Trophoblast cell (in vitro differentiated cells and primary cell): ENCODE results near the gene RAPGEF1.

ENCODE experiments used
- DNase-seq, 2 donors: peaks; one replicate each; pipeline ENCODE4 v3.0.0-alpha.2; 2016
- H2AFZ ChIP-seq: 2 replicates; pipeline ENCODE4 v1.6.1; 2013; ENCODE audit warnings: low read length, moderate library complexity, mild to moderate bottlenecking; ENCODE audit not compliant: insufficient read depth, poor library complexity
- H2AK5ac ChIP-seq: 2 replicates; pipeline ENCODE4 v1.6.1; 2013; ENCODE audit warnings: mild to moderate bottlenecking, low read length
- H2BK120ac ChIP-seq: 2 replicates; pipeline ENCODE4 v1.6.1; 2013; ENCODE audit warnings: low read length, mild to moderate bottlenecking, moderate library complexity; ENCODE audit not compliant: insufficient read depth, poor library complexity
- H2BK12ac ChIP-seq: 2 replicates; pipeline ENCODE4 v1.6.1; 2013; ENCODE audit warnings: mild to moderate bottlenecking, low read length, moderate library complexity
- H2BK5ac ChIP-seq: 2 replicates; pipeline ENCODE4 v1.6.1; 2013; ENCODE audit warnings: low read length, low read depth, moderate library complexity, mild to moderate bottlenecking; ENCODE audit not compliant: poor library complexity
- H3K14ac ChIP-seq: 2 replicates; pipeline ENCODE4 v1.6.1; 2013; ENCODE audit warnings: mild to moderate bottlenecking, low read length
- H3K18ac ChIP-seq: 2 replicates; pipeline ENCODE4 v1.6.1; 2013; ENCODE audit warnings: mild to moderate bottlenecking, low read length
- H3K23ac ChIP-seq: 2 replicates; pipeline ENCODE4 v1.6.1; 2013; ENCODE audit warnings: low read length
- H3K27ac ChIP-seq: 2 replicates; pipeline ENCODE4 v1.5.1; 2013; ENCODE audit warnings: low read depth, mild to moderate bottlenecking, inconsistent platforms, low read length, moderate library complexity
- H3K27me3 ChIP-seq: 2 replicates; pipeline ENCODE4 v1.6.1; 2013; ENCODE audit warnings: inconsistent platforms, mild to moderate bottlenecking, low read length, moderate library complexity; ENCODE audit not compliant: insufficient read depth
- H3K36me3 ChIP-seq, 2 experiments: 1 replicate in 1 of 2; 2 replicates in 1 of 2; pipeline ENCODE4 v1.6.1; 2013; ENCODE audit warnings: low read length in 2 of 2, mild to moderate bottlenecking in 2 of 2, moderate library complexity in 1 of 2; ENCODE audit not compliant: insufficient read depth in 2 of 2, control insufficient read depth in 1 of 2
- H3K4ac ChIP-seq: 2 replicates; pipeline ENCODE4 v1.6.1; 2013; ENCODE audit warnings: low read depth, mild to moderate bottlenecking, low read length, moderate library complexity
- H3K4me1 ChIP-seq, 2 experiments: 1 replicate in 1 of 2; 2 replicates in 1 of 2; pipeline ENCODE4 v1.6.1; 2013; ENCODE audit warnings: low read length in 2 of 2, mild to moderate bottlenecking in 2 of 2, moderate library complexity in 1 of 2; ENCODE audit not compliant: insufficient read depth in 2 of 2, control insufficient read depth in 1 of 2
- H3K4me2 ChIP-seq: 2 replicates; pipeline ENCODE4 v1.6.1; 2013; ENCODE audit warnings: inconsistent platforms, mild to moderate bottlenecking, low read length, moderate library complexity
- H3K4me3 ChIP-seq: 2 replicates; pipeline ENCODE4 v1.5.1; 2013; ENCODE audit warnings: mild to moderate bottlenecking, low read depth, low read length, inconsistent platforms
- H3K79me1 ChIP-seq: one replicate; pipeline ENCODE4 v1.6.1; 2013; ENCODE audit warnings: low read length
- H3K79me2 ChIP-seq: 2 replicates; pipeline ENCODE4 v1.6.1; 2013; ENCODE audit warnings: low read length, mild to moderate bottlenecking; ENCODE audit not compliant: control insufficient read depth, insufficient read depth, poor library complexity
- H3K9ac ChIP-seq: 2 replicates; pipeline ENCODE4 v1.6.1; 2013; ENCODE audit warnings: mild to moderate bottlenecking, low read length
- H3K9me3 ChIP-seq: 2 replicates; pipeline ENCODE4 v1.6.1; 2013; ENCODE audit warnings: low read depth, mild to moderate bottlenecking, control low read depth, inconsistent platforms, low read length; ENCODE audit not compliant: insufficient read depth
- H4K12ac ChIP-seq: 2 replicates; pipeline ENCODE4 v1.6.1; 2013; ENCODE audit warnings: low read depth, mild to moderate bottlenecking, low read length, moderate library complexity
- H4K8ac ChIP-seq: 2 replicates; pipeline ENCODE4 v1.6.1; 2013; ENCODE audit warnings: low read depth, mild to moderate bottlenecking, low read length, moderate library complexity
- H4K91ac ChIP-seq: one replicate; pipeline ENCODE4 v1.6.1; 2013; ENCODE audit warnings: low read depth, mild to moderate bottlenecking, low read length, moderate library complexity
- WGBS: extraction: QIAGEN DNeasy Blood & Tissue Kit; methylation state at CpG from one replicate; pipeline ENCODE4 v1.1.7; 2013; ENCODE audit warnings: missing lambda C conversion rate; ENCODE audit not compliant: insufficient read length, insufficient coverage; ENCODE audit errors: extremely low coverage; 5-methylcytosine and 5-hydroxymethylcytosine counted together

RAPGEF1 gene

DNA sequence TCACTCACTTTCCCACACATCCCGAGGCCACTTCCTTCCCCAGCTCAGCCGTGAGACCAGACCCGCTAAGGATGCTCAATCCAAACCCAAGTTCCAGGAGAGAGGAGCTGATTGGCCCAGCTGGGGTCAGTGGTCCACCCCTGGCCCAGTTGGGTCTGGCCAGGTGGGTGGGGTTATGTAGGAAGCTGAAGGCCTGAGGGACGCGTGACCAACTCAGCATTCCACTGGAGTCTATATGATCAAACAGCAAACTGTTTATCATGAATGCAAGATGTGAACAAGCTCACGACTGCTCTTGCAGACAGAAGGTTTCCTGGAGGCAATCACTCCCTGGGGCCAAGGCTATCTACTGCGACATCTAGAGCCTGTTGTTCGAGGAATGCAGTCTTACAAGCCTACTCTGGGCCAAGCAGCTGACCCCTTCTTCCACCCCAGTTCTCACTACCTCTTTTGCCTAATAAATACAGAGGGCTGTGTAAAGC, 4.9 kb upstream of the RAPGEF1 start:
- H3K4me1 ChIP-seq = peaks cover 20 to 38% of the 10 kb centered on the region in 2 experiments
- H3K18ac ChIP-seq = no peak overlapping the region
- no peaks in the 10 kb centered on the region for H3K27me3 ChIP-seq
- no peaks in the 10 kb centered on the region for H3K36me3 ChIP-seq
- H4K91ac ChIP-seq = peak overlapping the region; percentile 81
- peaks cover 2% of the 10 kb centered on the region for H3K9me3 ChIP-seq
- H3K4ac ChIP-seq = no peak overlapping the region
- H3K27ac ChIP-seq = peak overlapping the region; percentile 98
- DNase-seq = peak; percentile 99
- no peak overlapping the region for H3K23ac ChIP-seq
- peak overlapping the region; percentile 30 for H4K8ac ChIP-seq
- no CpG with 5 or more reads among the region's 8 CpGs for WGBS
- H4K12ac ChIP-seq = no peak overlapping the region
- peak overlapping the region; percentile 30 for H3K4me2 ChIP-seq
- no peak overlapping the region for H2AK5ac ChIP-seq
- H3K79me2 ChIP-seq = no peaks in the 10 kb centered on the region
- H2BK120ac ChIP-seq = peak overlapping the region; percentile 33
- H3K9ac ChIP-seq = no peak overlapping the region
- peaks cover 27% of the 10 kb centered on the region for H3K79me1 ChIP-seq
- peak overlapping the region; percentile 70 for H2BK5ac ChIP-seq
- no peak overlapping the region for H3K4me3 ChIP-seq
- H3K14ac ChIP-seq = no peak overlapping the region
- no peak overlapping the region for H2AFZ ChIP-seq
- no peak overlapping the region for H2BK12ac ChIP-seq

DNA sequence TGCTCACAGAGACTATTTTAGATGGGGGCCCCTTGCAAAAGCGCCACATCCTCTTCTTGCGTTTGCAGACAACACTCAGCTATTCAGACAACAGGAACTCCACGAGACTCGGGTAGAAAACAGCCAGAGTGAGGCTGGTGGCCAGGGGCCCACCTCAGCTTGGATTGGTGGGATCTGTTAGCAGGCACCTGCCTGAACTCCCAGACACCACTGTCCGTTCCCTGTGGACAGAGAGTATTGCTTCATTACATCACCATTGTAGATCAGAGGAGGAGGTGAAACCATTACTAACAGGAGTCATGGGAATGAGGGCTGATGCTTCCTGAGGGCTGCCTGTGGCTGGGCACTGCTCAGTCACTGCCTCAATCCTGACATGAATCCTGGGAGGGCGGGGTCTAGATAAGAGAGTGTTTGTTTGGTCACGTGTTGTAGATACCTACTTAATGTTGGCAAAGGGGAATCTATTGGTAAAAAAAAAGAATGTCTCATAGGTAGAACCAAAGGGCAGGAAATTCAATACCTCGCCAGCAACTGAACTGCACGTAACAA, 4.4 kb upstream of the RAPGEF1 start:
- Histone ChIP-seq H3K79me1 (peaks cover 31% of the 10 kb centered on the region), H3K9me3 (peaks cover 2% of the 10 kb centered on the region), H3K4me1 (peaks cover 20 to 38% of the 10 kb centered on the region in 2 experiments), H3K36me3 (no peaks in the 10 kb centered on the region), H3K4me3 (no peak overlapping the region), H3K9ac (no peak overlapping the region), H2BK5ac (peak overlapping the region; percentile 58), H3K18ac (peak overlapping the region; percentile 64), H3K4ac (peak overlapping the region; percentile 24), H3K27ac (peak overlapping the region; percentile 98), H2BK12ac (peak overlapping the region; percentile 16), H3K4me2 (peak overlapping the region; percentile 30), H3K14ac (peak overlapping the region; percentile 30), H3K23ac (no peak overlapping the region), H2BK120ac (peak overlapping the region; percentile 54), H2AK5ac (no peak overlapping the region), H2AFZ (no peak overlapping the region), H4K91ac (peak overlapping the region; percentile 87), H4K8ac (peak overlapping the region; percentile 30), H4K12ac (no peak overlapping the region), H3K27me3 (no peaks in the 10 kb centered on the region), H3K79me2 (peaks cover 4% of the 10 kb centered on the region)
- DNase-seq = peak; percentile 94 to 96
- no CpG with 5 or more reads among the region's 9 CpGs for WGBS

DNA sequence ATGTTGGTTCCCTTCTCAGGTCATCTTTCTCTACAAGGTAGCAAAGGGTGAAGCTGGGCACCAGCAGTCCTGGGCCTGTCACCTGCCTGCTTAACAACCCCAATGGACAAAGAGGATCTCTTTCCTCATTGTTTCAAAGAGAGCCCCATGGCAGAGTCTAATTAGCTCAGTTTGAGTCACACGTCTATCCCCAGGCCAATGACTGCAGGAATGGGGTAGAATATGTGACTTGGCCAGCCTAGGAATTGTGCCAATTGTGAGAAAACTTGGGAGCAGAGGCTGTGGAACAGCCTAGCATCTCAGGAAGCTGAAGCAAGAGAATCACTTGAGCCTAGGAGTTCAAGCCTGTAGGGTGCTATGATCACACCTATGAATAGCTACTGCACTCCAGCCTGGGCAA, 3.6 kb upstream of the RAPGEF1 start:
- Histone ChIP-seq H3K9ac (no peak overlapping the region), H3K79me1 (peaks cover 36% of the 10 kb centered on the region), H3K4ac (peak overlapping the region; percentile 49), H4K8ac (peak overlapping the region; percentile 30), H3K18ac (peak overlapping the region; percentile 56), H3K9me3 (peaks cover 2% of the 10 kb centered on the region), H3K4me2 (no peak overlapping the region), H4K91ac (peak overlapping the region; percentile 87), H3K23ac (no peak overlapping the region), H2AK5ac (peak overlapping the region; percentile 34), H2AFZ (no peak overlapping the region), H3K14ac (peak overlapping the region; percentile 30), H3K36me3 (no peaks in the 10 kb centered on the region), H3K27ac (peak overlapping the region; percentile 98), H3K79me2 (peaks cover 7% of the 10 kb centered on the region), H3K4me3 (no peak overlapping the region), H3K27me3 (no peaks in the 10 kb centered on the region), H2BK120ac (peak overlapping the region; percentile 54), H2BK12ac (peak overlapping the region; percentile 16), H3K4me1 (peaks cover 20 to 40% of the 10 kb centered on the region in 2 experiments), H2BK5ac (peak overlapping the region; percentile 58), H4K12ac (no peak overlapping the region)
- WGBS = no CpG with 5 or more reads among the region's 1 CpG
- peak in 1 of 2 donors; percentile 71 for DNase-seq

DNA sequence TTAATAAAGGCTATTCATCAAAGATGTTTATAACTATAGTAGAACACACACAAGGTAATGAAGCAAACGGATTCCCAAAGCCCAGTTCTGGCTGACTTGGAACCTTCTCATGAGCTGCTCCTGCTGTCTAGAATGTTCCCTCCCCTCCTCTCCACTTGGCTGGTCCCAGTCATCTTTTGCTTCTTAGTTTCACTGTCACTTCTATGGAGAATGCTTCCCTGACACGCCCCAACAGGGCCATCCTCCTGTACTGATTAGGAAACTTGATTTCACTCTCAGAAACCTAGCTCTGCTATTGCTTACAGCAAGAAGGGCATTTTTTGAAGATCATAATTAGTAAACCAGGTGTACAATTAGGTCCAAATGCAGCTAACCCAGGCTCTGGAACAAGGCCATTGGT, 3.2 kb upstream of the RAPGEF1 start:
- Histone ChIP-seq H3K4me1 (peaks cover 20 to 40% of the 10 kb centered on the region in 2 experiments), H2BK120ac (peak overlapping the region; percentile 54), H3K27ac (peak overlapping the region; percentile 98), H3K79me1 (peaks cover 36% of the 10 kb centered on the region), H3K4me2 (no peak overlapping the region), H3K4me3 (no peak overlapping the region), H4K12ac (no peak overlapping the region), H2AK5ac (peak overlapping the region; percentile 34), H3K9ac (no peak overlapping the region), H2AFZ (no peak overlapping the region), H4K8ac (peak overlapping the region; percentile 30), H3K9me3 (peaks cover 2% of the 10 kb centered on the region), H3K27me3 (no peaks in the 10 kb centered on the region), H3K4ac (peak overlapping the region; percentile 49), H3K14ac (peak overlapping the region; percentile 30), H3K79me2 (peaks cover 11% of the 10 kb centered on the region), H3K36me3 (no peaks in the 10 kb centered on the region), H2BK12ac (peak overlapping the region; percentile 51), H3K23ac (no peak overlapping the region), H2BK5ac (peak overlapping the region; percentile 58), H3K18ac (peak overlapping the region; percentile 56), H4K91ac (peak overlapping the region; percentile 87)
- no peak for DNase-seq
- WGBS = no CpG with 5 or more reads among the region's 2 CpGs
